ENCODE results near the gene CHST8.

Gene CHST8

DNA sequence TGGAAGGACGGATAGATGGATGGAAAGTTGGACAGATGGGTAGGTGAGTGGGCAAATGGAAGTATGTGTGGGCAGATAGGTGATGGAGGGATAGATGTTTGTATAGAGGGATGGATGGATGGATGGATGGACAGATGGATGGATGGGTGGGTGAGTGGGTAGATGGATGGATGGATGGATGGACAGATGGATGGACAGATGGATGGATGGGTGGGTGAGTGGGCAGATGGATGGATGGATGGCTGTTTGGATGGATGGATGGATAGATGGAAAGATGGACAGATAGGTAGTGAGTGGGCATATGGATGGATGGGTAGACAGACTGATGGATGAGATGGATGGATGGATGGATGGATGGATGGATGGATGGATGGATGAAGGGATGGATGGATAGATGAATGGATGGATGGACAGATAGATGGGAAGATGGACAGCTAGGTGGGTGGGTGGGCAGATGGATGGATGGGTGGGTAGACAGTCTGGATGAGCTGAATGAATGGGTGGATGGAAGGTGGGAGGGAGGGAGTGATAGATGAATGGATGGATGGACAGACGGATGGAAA is 100.1 kb downstream of the CHST8 start:
- H3K27ac ChIP-seq = no peak overlapping the region
- TF ChIP-seq, protein P1, sequence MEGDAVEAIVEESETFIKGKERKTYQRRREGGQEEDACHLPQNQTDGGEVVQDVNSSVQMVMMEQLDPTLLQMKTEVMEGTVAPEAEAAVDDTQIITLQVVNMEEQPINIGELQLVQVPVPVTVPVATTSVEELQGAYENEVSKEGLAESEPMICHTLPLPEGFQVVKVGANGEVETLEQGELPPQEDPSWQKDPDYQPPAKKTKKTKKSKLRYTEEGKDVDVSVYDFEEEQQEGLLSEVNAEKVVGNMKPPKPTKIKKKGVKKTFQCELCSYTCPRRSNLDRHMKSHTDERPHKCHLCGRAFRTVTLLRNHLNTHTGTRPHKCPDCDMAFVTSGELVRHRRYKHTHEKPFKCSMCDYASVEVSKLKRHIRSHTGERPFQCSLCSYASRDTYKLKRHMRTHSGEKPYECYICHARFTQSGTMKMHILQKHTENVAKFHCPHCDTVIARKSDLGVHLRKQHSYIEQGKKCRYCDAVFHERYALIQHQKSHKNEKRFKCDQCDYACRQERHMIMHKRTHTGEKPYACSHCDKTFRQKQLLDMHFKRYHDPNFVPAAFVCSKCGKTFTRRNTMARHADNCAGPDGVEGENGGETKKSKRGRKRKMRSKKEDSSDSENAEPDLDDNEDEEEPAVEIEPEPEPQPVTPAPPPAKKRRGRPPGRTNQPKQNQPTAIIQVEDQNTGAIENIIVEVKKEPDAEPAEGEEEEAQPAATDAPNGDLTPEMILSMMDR (conservative IDR thresholded peaks at IDR 0.05) = no peak

DNA sequence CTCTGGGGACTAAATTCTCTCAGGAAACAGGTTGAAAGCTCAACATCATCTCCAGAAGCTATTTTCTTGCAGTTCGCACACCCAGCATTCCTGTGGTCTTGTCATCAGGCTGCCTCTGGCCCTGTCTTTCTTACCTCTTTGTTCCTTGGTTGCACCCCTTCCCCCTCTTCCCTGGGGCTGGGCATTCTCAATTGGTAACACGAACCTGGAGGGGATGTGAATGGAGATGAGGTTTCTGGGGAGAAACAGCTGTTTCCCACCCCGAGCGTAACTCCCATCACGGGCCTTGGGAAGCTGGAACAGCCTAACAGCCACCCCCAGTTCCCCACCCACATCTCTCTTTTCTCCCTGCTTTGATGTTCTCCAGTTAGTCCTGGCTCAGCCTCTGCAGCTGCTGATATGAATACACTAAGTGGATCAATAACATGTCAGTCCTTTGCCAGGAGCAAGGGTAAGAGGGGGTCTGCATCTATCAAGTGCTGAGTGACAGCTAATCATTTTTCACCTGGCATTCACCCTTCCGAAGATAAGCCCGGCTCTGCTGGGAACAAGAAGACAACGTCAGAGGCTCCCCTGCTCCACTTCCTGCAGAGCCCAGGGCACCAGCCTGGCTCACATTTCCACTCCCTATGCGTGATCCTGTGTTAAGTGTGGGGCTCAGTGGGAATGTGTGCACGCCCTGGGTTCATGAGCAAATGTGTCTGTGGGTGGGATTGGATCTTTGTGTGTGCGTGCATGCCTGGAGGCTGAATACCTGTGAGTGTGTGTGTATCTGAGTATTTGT is 100.9 kb downstream of the CHST8 start:
- TF ChIP-seq, protein P1 (conservative IDR thresholded peaks at IDR 0.05) = no peak

DNA sequence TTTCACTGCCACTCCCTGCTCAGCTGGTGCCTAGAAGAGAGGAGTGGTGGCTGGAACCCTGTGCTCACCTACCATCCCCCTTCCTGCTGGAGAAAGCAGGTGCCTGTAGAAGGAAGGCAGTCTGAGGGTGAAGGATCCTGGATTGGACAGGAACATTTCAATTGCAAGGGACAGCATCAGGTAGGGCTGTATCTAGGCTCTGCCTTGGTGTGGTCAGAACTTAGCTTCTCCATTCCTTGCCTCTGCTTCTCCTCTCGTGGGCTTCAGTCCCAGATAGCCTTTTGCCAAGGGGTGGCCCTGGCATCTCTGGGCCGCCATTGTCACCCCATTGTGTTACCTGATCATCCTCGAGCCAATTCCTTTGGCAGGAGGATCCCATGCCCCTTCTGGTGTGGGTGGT is 101.8 kb downstream of the CHST8 start:
- H3K27ac ChIP-seq = no peak overlapping the region
- TF ChIP-seq, protein P1 (conservative IDR thresholded peaks at IDR 0.05) = no peak

More for the DNA sequence above, 100.9 kb downstream of the CHST8 start:
- H3K27ac ChIP-seq = no peak overlapping the region

DNA sequence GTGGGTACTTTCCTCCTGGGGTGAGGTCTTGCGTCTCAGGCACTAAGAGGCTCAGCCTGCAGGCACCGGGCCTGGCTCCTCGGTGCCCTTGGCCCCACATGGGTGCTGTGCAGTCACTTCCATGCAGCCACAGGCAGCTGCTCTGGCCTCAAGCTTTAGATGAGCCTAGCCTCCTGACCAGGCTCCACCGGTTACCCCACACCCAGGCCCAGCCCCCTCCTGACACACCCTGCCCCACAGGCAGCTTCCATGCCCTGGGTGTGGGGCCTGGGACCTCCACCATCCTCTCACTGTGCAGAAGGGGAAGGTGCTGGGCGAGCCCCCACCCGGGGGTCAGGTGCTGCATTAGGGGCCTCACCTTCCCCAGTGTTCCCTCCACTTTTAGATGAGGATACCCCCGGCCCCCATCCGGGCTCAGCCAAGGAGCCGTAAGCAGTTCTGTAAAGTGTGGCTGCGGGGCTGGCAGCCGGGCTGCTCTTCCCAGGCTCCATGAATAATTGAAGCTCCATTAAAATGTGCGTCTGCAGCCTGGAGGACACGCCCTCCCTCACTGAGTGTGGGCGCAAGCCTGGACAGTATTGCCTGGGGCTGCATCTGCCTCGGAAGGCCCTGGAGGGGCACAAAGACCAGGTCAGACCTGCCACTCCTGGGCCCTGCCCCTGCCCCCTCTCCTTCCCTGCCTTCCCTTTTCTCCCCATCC is 102.4 kb downstream of the CHST8 start:
- TF ChIP-seq, protein P1 (conservative IDR thresholded peaks at IDR 0.05) = no peak
- H3K27ac ChIP-seq = no peak overlapping the region

DNA sequence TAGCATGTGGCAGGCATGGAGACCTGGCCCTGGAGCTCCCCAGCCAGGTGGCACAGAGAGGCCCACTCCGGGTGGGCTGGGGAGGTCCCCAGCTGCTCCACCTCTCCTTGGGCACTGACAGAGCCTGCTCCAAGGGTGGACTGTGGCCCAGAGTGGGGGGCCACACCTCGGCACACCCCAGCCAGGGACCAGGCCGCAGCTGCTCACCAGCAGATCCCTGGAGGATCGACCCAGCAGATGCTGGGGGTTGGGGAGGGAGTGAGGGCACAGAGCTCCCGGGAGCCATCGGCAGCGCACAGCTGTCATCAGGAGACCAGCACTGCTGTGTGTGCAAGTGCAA is 102.9 kb downstream of the CHST8 start:
- no peak overlapping the region for H3K27ac ChIP-seq
- TF ChIP-seq, protein P1 (conservative IDR thresholded peaks at IDR 0.05) = no peak

DNA sequence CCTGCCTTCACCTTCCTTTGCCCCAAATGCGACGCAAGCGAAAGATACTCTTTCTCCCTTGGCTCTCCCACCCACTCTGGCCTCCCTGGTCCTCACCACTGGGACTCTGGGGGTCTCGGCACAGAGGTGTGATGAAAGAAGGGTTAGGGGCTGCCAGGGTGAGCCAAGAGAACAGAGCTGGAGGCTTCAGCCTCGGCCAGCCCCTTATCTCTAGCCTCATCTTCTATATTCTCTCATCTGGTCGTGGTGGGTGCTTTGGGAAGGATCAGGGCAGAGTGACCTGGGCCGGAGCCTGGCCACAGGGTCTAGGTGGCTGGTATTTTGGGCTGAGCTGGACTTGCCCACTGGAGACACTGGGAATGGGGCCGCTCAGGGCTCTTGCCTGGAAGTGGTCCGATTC is 103.8 kb downstream of the CHST8 start:
- TF ChIP-seq, protein P1 (conservative IDR thresholded peaks at IDR 0.05) = no peak
- no peak overlapping the region for H3K27ac ChIP-seq

DNA sequence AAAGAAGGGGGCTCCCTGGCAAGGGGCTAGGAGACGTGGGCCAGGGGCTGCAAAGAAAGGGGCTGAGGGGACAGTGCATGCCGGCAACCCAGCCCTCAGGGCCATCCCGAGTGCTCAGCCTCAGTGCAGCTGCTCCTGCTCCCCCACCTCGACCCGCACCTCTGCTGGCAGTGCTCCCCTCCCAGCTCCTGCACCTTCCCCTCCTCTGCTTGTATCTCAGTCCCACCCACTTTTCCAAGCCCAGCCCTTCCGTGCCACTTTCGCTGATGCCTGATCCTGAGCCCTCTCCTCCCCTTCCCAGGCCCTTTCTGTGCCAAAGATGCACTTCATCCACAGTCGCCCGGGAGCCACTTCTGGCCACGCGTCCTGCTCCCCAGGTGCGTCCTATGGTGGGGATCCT is 105.0 kb downstream of the CHST8 start:
- peak overlapping the region; percentile 72 for H3K27ac ChIP-seq
- TF ChIP-seq, protein P1 (conservative IDR thresholded peaks at IDR 0.05) = no peak
